ENCODE measurements around the gene MARVELD1. TPM values are rescaled to one million over a fixed set of nuclear protein-coding genes. Genes with fewer than 3 reads are reported as not detected.

Gene MARVELD1
- total RNA-seq (10 to 100 TPM; 16.2 to 58.5 (median 40.2) TPM), polyA plus RNA-seq (10 to 100 TPM; 31.0 to 55.4 TPM)
- long read RNA-seq, donor 1, transcript MARVELD1-201 (2 exons, 3,221 nt), result major isoform, 84 of 91 reads
- long read RNA-seq, donor 1, partial matches to known transcripts, result 2 of 91 reads
- long read RNA-seq, donor 1, other reads (novel, unspliced or antisense), result 4 of 91 reads
- long read RNA-seq, donor 2, transcript MARVELD1-201 (2 exons, 3,221 nt), result major isoform, 23 of 23 reads
- long read RNA-seq, donor 2, partial matches to known transcripts, result 0 of 23 reads
- long read RNA-seq, donor 2, other reads (novel, unspliced or antisense), result 0 of 23 reads
- long read RNA-seq, donor 3, transcript MARVELD1-201 (2 exons, 3,221 nt), result major isoform, 199 of 210 reads
- long read RNA-seq, donor 3, partial matches to known transcripts, result 1 of 210 reads
- long read RNA-seq, donor 3, other reads (novel, unspliced or antisense), result 10 of 210 reads

- no peak for TF ChIP-seq CTCF (IDR thresholded peaks at IDR 0.05)
- no peak for TF ChIP-seq EP300 (IDR thresholded peaks at IDR 0.05)
- TF ChIP-seq POLR2A (IDR thresholded peaks at IDR 0.05), result peak; percentile 22
- H3K27me3 ChIP-seq, result no peaks in the 10 kb centered on the region
- peak; percentile 82 to 91 (median 88) for DNase-seq
- H3K36me3 ChIP-seq, result no peaks in the 10 kb centered on the region
- no peaks in the 10 kb centered on the region for H3K9me3 ChIP-seq
- 0 to 3% (median 2%) methylated on average over 35 to 37 of the region's 37 CpGs for WGBS, 3 donors
- intact Hi-C loops (cut with DNase I), result no loop called here
- H3K27ac ChIP-seq, result peak within 1 kb of the TSS; percentile 98 to 99
- H3K4me3 ChIP-seq, result peak within 1 kb of the TSS; percentile 94
- H3K4me1 ChIP-seq (ENCODE audit: insufficient read depth), result peaks cover 10% of the 10 kb centered on the region
Observed at GRCh38 chr10:97713339-97713825, at the start of gene MARVELD1. MARVELD1 (plus strand) TSS chr10:97713730; CDS start chr10:97713877, 147 bp downstream.

GRCh38 chr10:97664282-97664850, 49.2 kb upstream of the MARVELD1 start:
- DNase-seq, result no peak
- intact Hi-C loops (cut with DNase I), result no loop called here
- H3K27ac ChIP-seq, result no peak overlapping the region

GRCh38 chr10:97666992-97667391, 46.5 kb upstream of the MARVELD1 start:
- no peaks in the 10 kb centered on the region for H3K36me3 ChIP-seq
- H3K4me1 ChIP-seq (ENCODE audit: insufficient read depth), result no peaks in the 10 kb centered on the region
- TF ChIP-seq EP300 (IDR thresholded peaks at IDR 0.05) (no peak), POLR2A (IDR thresholded peaks at IDR 0.05) (no peak), CTCF (IDR thresholded peaks at IDR 0.05) (no peak)
- H3K9me3 ChIP-seq, result no peaks in the 10 kb centered on the region
- no peaks in the 10 kb centered on the region for H3K27me3 ChIP-seq
- no peak for DNase-seq
- no peak overlapping the region for H3K27ac ChIP-seq
- intact Hi-C loops (cut with DNase I), result no loop called here
- WGBS, 3 donors, result 92 to 95% (median 93%) methylated on average over 7 of the region's 7 CpGs
- H3K4me3 ChIP-seq, result no peak overlapping the region

More at GRCh38 chr10:97664282-97664850, 49.2 kb upstream of the MARVELD1 start:
- TF ChIP-seq POLR2A (IDR thresholded peaks at IDR 0.05), result no peak
- no peak for TF ChIP-seq EP300 (IDR thresholded peaks at IDR 0.05)
- TF ChIP-seq CTCF (IDR thresholded peaks at IDR 0.05), result no peak
- 44 to 71% (median 69%) methylated on average over 1 of the region's 1 CpG for WGBS, 3 donors
- Histone ChIP-seq H3K9me3 (no peaks in the 10 kb centered on the region), H3K4me3 (no peak overlapping the region), H3K27me3 (no peaks in the 10 kb centered on the region), H3K36me3 (no peaks in the 10 kb centered on the region), H3K4me1 (ENCODE audit: insufficient read depth) (no peaks in the 10 kb centered on the region)

DNA sequence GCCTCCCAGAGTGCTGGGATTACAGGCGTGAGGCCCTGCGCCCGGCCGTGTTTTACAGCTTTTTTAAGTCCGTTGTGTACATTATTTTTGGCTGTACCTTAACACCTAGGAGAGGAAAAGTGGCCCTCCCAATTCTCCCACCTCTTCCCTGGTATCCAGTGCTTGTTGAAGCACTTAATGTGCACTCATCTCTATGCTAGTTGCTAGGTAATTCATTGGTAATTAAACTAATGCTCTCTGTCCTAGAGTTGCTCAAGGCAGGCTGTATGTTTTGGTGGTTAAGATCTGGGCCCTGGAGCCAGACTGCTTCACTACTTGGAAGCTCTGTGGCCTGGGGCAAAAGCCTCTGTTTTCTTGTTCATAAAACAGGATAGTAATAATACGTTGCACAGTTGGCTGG, 46.1 kb upstream of the MARVELD1 start:
- Histone ChIP-seq H3K36me3 (no peaks in the 10 kb centered on the region), H3K9me3 (no peaks in the 10 kb centered on the region), H3K27ac (no peak overlapping the region), H3K27me3 (no peaks in the 10 kb centered on the region), H3K4me3 (no peak overlapping the region), H3K4me1 (ENCODE audit: insufficient read depth) (no peaks in the 10 kb centered on the region)
- 79 to 83% (median 80%) methylated on average over 6 of the region's 6 CpGs for WGBS, 3 donors
- TF ChIP-seq EP300 (IDR thresholded peaks at IDR 0.05) (no peak), POLR2A (IDR thresholded peaks at IDR 0.05) (no peak), CTCF (IDR thresholded peaks at IDR 0.05) (no peak)
- DNase-seq, result no peak
- intact Hi-C loops (cut with DNase I), result no loop called here

All from ovary (tissue), 10 donors.